ENCODE measurements around the gene ARVCF. TPM values are rescaled to one million over a fixed set of nuclear protein-coding genes. Genes with fewer than 3 reads are reported as not detected.
A peak's percentile ranks its signal among the peaks of the same experiment; 100 is the strongest.

ARVCF gene
- total and polyA plus RNA-seq, 5 donors = 11.1 to 27.4 (median 20.0) TPM

DNA sequence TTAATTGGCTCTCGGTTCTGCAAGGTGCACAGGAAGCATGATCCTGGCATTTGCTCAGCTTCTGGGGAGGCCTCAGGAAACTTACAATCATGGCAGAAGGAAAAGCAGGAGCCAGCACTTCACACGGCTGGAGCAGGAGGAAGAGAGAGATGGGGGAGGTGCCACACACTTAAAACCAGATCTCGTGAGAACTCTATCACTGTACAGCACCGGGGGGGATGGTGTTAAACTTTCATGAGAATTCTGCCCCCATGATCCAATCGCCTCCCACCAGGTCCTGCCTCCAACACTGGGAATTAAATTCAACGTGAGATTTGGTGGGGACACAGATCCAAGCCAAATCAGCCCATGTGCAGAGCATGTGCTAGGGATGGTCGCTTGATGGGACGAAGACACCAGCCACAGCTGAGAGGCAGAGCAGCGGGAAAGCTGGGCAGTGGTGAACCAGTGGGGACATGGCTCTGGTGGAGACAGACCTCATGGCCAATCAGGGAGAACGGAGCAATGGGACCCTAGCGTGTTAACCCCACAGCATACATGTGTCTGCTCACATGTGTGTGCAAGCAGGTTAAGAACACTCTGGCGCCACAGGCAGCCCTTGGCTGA, 10.5 kb upstream of the ARVCF start:
- no peak for ATAC-seq
- peak in 1 of 3 donors; percentile 20 for DNase-seq

DNA sequence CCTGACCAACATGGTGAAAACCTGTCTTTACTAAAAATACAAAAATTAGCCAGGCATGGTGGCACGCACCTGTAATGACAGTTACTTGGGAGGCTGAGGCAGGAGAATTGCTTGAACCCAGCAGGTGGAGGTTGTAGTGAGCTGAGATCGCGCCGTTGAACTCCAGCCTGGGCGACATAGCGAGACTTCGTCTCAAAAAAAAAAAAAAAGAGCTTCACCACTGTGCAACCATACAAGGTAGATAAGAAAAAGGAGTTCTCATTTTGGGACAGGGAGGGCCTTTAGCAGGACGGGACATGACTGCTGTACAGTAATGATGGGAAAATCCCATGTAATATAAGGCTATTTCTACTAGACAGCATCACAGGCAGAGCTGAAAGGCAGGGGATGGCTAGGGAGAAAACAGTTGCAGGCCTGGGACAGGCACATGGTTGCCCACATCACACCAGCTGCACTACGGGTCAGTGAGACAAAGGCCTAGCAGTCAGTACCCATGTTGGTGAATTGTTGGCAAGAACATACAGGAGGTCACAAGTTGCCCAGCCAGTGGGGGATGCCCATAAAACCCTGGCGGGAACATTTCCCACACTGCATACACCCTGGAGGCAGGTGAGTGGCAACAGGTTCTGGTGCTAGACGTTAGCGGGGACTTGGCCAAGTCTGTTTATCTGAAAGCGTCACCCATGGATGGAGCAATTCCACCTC, 9.7 kb upstream of the ARVCF start:
- WGBS = 94% methylated on average over 13 of the region's 13 CpGs
- Histone ChIP-seq H3K4me1 (ENCODE audit: control insufficient read depth, insufficient read depth, low read length) (peaks cover 21% of the 10 kb centered on the region), H3K4me3 (ENCODE audit: low read length) (no peak overlapping the region), H3K27ac (ENCODE audit: low read length) (no peak overlapping the region), H3K9me3 (ENCODE audit: control insufficient read depth, low read length) (no peaks in the 10 kb centered on the region), H3K27me3 (ENCODE audit: control insufficient read depth, insufficient read depth) (no peaks in the 10 kb centered on the region)
- no peak for ATAC-seq
- intact Hi-C loops (cut with DNase I) = loop anchor here in 1 of 4 donors (5.0 kb wide), 1 partner anchor 56 kb away; the partner anchor contains the start of gene DGCR8
- peak in 2 of 3 donors; percentile 10 to 31 for DNase-seq

More for the DNA sequence above, 10.5 kb upstream of the ARVCF start:
- WGBS = 80% methylated on average over 12 of the region's 12 CpGs
- Histone ChIP-seq H3K27ac (ENCODE audit: low read length) (no peak overlapping the region), H3K4me1 (ENCODE audit: control insufficient read depth, insufficient read depth, low read length) (peaks cover 23% of the 10 kb centered on the region), H3K27me3 (ENCODE audit: control insufficient read depth, insufficient read depth) (no peaks in the 10 kb centered on the region), H3K9me3 (ENCODE audit: control insufficient read depth, low read length) (no peaks in the 10 kb centered on the region), H3K4me3 (ENCODE audit: low read length) (no peak overlapping the region)
- intact Hi-C loops (cut with DNase I) = loop anchor here in 1 of 4 donors (5.0 kb wide), 1 partner anchor 55 kb away; the partner anchor contains the start of gene DGCR8

DNA sequence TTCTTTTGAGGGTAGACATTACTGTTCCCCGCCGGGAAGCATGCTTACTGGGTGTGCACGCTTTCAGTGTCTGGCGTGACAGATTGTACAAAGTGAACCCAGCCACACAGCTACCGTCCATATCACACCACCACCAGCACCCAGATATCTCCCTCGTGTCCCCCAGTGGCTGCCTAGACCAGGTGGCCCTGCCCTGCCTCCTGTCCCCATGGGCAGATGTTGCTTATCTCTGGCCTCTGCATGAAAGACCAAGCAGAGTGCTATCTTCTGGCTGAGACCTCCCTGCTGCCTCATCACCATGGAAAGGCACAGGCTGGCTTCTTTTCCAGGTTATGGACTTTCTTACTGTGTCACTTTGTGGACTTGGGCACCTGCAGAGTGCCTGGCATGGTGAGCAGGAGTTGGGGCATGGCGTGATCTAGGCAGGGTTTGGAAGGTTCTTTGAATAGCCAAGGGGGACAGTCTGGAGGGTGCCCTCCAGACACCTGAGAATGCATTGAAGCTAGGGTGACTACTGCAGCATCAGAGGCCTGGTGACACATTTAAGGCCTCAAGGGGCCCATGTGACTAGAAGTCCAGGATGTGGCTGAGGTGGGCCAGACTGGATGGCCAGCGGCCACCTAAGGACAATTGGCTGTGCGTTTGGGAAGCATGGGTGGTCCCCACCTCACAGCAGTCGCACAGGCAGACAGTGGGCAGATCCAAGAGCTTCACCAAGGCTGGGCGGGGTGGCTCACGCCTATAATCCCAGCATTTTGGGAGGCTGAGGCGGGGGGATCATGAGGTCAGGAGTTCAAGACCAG, 9.0 kb upstream of the ARVCF start:
- 94% methylated on average over 13 of the region's 13 CpGs for WGBS
- intact Hi-C loops (cut with DNase I) = loop anchor here in 1 of 4 donors (5.0 kb wide), 1 partner anchor 57 kb away; the partner anchor contains the start of gene DGCR8
- Histone ChIP-seq H3K27me3 (ENCODE audit: control insufficient read depth, insufficient read depth) (no peaks in the 10 kb centered on the region), H3K4me1 (ENCODE audit: control insufficient read depth, insufficient read depth, low read length) (peaks cover 21% of the 10 kb centered on the region), H3K9me3 (ENCODE audit: control insufficient read depth, low read length) (no peaks in the 10 kb centered on the region), H3K27ac (ENCODE audit: low read length) (no peak overlapping the region), H3K4me3 (ENCODE audit: low read length) (no peak overlapping the region)
- ATAC-seq (no peak), DNase-seq (peak in 2 of 3 donors; percentile 17 to 55)

DNA sequence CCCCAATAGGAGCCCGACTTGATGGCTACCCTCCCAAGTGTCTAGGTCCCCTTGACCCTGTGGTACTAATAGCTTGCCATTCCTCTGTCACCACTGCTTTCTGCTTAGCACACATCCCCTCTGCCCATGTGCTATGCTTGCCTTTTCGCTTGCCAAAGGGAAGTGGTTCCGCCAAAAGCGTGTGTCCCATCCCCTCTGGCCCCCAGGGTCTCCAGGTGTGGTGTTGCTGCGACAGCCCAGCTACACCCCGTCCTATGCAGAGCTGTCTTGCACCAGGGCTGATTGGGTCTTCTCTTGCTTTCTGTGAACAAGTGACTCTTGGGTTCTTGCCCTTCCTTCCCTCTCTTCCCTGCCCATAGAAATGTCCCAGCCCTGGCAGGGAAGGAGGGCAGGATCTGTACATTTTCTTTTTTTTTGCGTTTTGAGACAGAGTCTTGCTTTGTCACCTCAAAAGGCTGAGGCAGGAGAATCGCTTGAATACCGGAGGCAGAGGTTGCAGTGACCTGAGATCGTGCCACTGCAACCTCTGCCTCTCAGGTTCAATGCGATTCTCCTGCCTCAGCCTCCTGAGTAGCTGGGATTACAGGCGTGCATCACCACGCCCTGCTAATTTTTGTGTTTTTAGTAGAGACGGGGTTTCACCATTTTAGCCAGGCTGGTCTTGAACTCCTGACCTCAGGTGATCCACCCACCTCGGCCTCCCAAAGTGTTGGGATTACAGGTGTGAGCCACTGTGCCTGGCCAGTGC, 8.2 kb upstream of the ARVCF start:
- DNase-seq = peak in 2 of 3 donors; percentile 4 to 42
- intact Hi-C loops (cut with DNase I) = loop anchor here in 1 of 4 donors (5.0 kb wide), 1 partner anchor 57 kb away; the partner anchor contains the start of gene DGCR8
- no peak for ATAC-seq
- H3K4me1 ChIP-seq (ENCODE audit: control insufficient read depth, insufficient read depth, low read length) = peaks cover 21% of the 10 kb centered on the region
- H3K4me3 ChIP-seq (ENCODE audit: low read length) = no peak overlapping the region
- H3K27ac ChIP-seq (ENCODE audit: low read length) = peak overlapping the region; percentile 3
- WGBS = 93% methylated on average over 15 of the region's 15 CpGs
- no peaks in the 10 kb centered on the region for H3K9me3 ChIP-seq (ENCODE audit: control insufficient read depth, low read length)
- no peaks in the 10 kb centered on the region for H3K27me3 ChIP-seq (ENCODE audit: control insufficient read depth, insufficient read depth)

DNA sequence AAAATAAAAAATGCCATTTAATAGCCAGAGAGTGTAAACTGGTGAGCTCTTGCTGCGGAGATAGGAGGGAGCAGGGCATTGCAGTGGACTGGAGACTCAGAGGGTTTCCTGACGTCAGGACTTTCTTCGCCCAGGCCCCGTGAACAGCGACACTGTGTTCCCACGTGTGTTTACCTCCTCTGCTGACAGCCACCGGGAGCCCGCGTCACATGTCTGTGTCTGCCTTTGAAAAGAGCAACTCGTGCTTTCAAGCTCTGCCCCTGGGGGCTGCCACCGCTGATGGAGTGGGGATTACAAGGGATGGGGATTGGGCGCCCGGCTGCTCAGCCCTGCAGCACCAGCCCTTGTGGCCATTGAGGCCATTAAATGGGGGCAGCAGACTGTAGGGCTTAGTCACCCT, 7.6 kb upstream of the ARVCF start:
- ATAC-seq = no peak
- Histone ChIP-seq H3K4me1 (ENCODE audit: control insufficient read depth, insufficient read depth, low read length) (peaks cover 15% of the 10 kb centered on the region), H3K4me3 (ENCODE audit: low read length) (no peak overlapping the region), H3K27ac (ENCODE audit: low read length) (no peak overlapping the region), H3K27me3 (ENCODE audit: control insufficient read depth, insufficient read depth) (no peaks in the 10 kb centered on the region), H3K9me3 (ENCODE audit: control insufficient read depth, low read length) (no peaks in the 10 kb centered on the region)
- DNase-seq = peak in 2 of 3 donors; percentile 56 to 70
- 72% methylated on average over 13 of the region's 13 CpGs for WGBS
- intact Hi-C loops (cut with DNase I) = no loop called here

DNA sequence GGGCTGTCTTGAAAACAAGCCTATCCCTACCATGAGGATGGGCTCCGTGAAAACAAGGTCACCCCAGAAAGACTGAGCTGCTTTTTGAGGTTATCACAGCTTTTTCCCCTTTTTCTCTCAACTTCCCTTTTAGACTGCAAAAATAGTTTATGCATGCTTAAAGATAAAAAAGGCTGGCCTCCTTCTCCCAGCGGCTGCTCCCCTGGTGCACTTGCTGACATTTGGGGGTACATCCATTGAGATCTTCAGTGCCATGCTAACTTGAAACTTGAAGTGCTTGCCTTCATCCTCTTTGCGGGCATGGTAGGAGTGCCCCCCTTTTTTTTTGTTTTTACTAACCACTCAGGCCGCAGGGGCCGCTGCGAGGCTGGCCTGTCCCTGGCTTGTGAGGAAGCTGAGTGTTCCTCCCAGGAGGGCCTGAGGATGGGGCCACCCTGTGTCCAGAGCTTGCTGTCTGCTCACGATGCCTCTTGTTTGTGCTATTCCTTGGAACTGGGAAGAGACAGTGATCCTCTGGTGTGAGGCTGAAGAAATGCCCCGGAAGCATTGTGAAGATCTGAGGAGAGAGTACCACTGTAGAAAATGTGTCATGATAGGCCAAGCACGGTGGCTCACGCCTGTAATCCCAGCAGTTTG, 6.5 kb upstream of the ARVCF start:
- intact Hi-C loops (cut with DNase I) = no loop called here
- DNase-seq (peak in 2 of 3 donors; percentile 31 to 40), ATAC-seq (no peak)
- H3K9me3 ChIP-seq (ENCODE audit: control insufficient read depth, low read length) = no peaks in the 10 kb centered on the region
- no peak overlapping the region for H3K4me3 ChIP-seq (ENCODE audit: low read length)
- WGBS = 78% methylated on average over 10 of the region's 10 CpGs
- H3K4me1 ChIP-seq (ENCODE audit: control insufficient read depth, insufficient read depth, low read length) = peaks cover 7% of the 10 kb centered on the region
- H3K27ac ChIP-seq (ENCODE audit: low read length) = peak overlapping the region; percentile 91
- no peaks in the 10 kb centered on the region for H3K27me3 ChIP-seq (ENCODE audit: control insufficient read depth, insufficient read depth)

DNA sequence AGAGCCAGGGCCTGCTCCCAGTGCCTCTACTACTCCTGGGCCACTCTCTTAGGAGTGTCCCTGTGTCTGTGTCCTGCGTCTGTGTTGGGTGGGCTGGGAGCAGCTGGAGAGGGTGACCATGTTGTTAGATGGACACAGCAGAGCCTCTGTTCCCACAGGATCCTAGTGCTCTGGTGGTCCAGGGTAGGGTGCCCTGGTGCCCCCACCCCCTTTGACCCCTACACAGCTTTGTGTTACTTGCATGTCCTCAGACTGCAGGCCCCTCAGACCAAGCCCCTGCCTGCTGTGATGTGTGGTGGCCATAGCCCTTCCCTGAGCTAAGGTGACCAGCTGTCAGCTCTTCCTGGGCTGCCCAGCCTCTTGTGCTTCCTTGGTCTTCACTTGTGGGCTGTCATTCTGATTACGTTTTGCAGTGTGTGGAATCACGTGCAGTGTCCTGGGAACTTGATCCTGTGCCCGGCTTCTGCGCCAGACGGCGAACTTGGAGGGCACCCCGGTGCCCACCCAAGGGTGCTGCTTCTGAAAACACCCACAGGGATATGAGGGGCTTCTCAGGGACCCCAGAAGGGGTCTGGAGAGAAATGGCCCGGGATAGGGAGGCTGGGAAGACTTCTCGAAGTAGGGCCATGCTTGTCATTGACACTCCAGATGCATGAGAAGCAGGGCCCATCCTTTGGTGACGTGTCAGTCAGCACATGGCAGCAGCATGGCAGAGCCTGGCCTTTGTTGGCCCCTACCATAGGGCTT, 5.8 kb upstream of the ARVCF start:
- H3K27ac ChIP-seq (ENCODE audit: low read length) = peak overlapping the region; percentile 91
- ATAC-seq (peak in 1 of 2 donors; percentile 0), DNase-seq (peak in 2 of 3 donors; percentile 37 to 39)
- no peaks in the 10 kb centered on the region for H3K27me3 ChIP-seq (ENCODE audit: control insufficient read depth, insufficient read depth)
- intact Hi-C loops (cut with DNase I) = no loop called here
- no peaks in the 10 kb centered on the region for H3K9me3 ChIP-seq (ENCODE audit: control insufficient read depth, low read length)
- H3K4me1 ChIP-seq (ENCODE audit: control insufficient read depth, insufficient read depth, low read length) = peaks cover 7% of the 10 kb centered on the region
- H3K4me3 ChIP-seq (ENCODE audit: low read length) = peak overlapping the region; percentile 81
- 74% methylated on average over 11 of the region's 11 CpGs for WGBS

DNA sequence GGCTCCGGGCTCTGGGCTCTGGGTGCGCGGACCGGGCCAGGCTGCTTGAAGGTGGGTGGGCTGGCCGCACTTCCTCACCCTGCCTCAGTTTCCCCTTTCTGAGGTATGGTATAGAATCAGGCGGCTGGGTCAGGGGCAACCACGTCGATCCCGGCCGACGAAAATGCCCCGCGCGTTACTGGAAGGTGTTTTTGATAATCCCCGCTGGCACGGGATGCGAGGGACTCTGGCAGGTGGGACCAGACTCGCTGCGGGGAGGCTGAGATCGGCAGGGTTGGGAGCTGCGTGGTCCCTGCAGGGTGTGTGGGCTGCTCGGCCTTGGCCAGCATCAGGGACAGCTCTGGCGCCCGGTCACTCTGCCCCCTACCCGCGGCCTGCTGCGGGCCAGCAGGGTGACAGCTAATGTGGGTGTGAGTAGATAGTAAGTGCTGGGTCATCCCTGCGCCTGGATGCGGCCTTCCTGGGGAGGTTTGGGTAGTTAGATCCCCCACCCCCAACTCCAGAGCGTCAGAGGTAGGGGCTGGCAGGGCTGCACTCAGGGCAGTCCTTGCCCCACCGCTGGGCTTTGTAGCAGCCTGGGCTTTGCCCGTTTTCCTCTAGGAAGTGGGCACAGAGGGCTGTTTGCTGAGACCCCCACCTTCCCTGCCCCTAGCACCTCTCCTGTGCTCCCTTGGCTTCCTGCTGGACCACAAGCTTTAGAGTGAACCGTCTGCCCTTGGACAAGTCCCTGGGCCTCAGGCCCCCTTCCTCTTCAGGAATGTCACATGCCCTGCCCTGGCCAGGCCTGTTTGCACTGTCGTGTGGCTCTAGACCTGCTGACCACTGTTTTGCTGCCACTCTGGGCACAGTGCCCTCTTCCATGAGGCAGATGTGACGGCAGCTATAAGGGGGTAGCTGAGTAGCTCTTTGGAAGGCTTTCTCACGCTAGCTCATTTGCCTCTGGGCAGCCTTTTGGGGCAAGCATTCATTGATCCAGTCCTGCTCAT, 4.9 kb upstream of the ARVCF start:
- H3K9me3 ChIP-seq (ENCODE audit: control insufficient read depth, low read length) = no peaks in the 10 kb centered on the region
- peak overlapping the region; percentile 81 for H3K4me3 ChIP-seq (ENCODE audit: low read length)
- H3K4me1 ChIP-seq (ENCODE audit: control insufficient read depth, insufficient read depth, low read length) = peaks cover 5% of the 10 kb centered on the region
- DNase-seq = peak; percentile 76 to 86 (median 85)
- peak; percentile 57 to 61 for ATAC-seq
- peak overlapping the region; percentile 91 for H3K27ac ChIP-seq (ENCODE audit: low read length)
- WGBS = 3% methylated on average over 36 of the region's 36 CpGs
- intact Hi-C loops (cut with DNase I) = no loop called here
- no peaks in the 10 kb centered on the region for H3K27me3 ChIP-seq (ENCODE audit: control insufficient read depth, insufficient read depth)
